ENCODE results near the gene AMMECR1L. TPM values are rescaled to one million over a fixed set of nuclear protein-coding genes. Genes with fewer than 3 reads are reported as not detected.

AMMECR1L gene
- total RNA-seq, 1 experiment from 2014 or later = 19.1 TPM

GRCh38 chr2:127917916-127918315 lies 32.2 kb upstream of the AMMECR1L start:
- Histone ChIP-seq H3K9me2 (ENCODE audit: insufficient read depth) (no peaks in the 10 kb centered on the region), H3K4me3 (replicated peaks in 1 of 2; ENCODE audit: low read depth in 1 of 2, low read length in 2 of 2) (no peak overlapping the region), H4K20me1 (ENCODE audit: insufficient read depth) (no peaks in the 10 kb centered on the region), H3K9me3 (ENCODE audit: control insufficient read depth in 1 of 2, insufficient read depth in 1 of 2, low read depth in 1 of 2, low read length in 2 of 2) (no peaks in the 10 kb centered on the region), H3K9ac (ENCODE audit: low read length) (no peak overlapping the region), H3K4me1 (ENCODE audit: control insufficient read depth in 1 of 2, insufficient read depth in 2 of 2, low read length in 2 of 2) (no peaks in the 10 kb centered on the region), H3K4me2 (ENCODE audit: low read length) (no peak overlapping the region), H3K79me2 (ENCODE audit: insufficient read depth, low read length) (no peaks in the 10 kb centered on the region), H3K36me3 (ENCODE audit: control insufficient read depth in 1 of 2, insufficient read depth in 2 of 2, low read length in 2 of 2) (no peaks in the 10 kb centered on the region), H3K27ac (ENCODE audit: low read depth, low read length) (no peak overlapping the region), H2AFZ (ENCODE audit: low read depth, low read length, poor library complexity, severe bottlenecking) (no peak overlapping the region), H3K27me3 (ENCODE audit: insufficient read depth, low read length) (no peaks in the 10 kb centered on the region)
- TF ChIP-seq SRF (IDR thresholded peaks at IDR 0.05; ENCODE audit: low read depth) (no peak), POLR2AphosphoS5 (IDR thresholded peaks at IDR 0.05; ENCODE audit: low read depth, low read length) (no peak), EGR1 (IDR thresholded peaks at IDR 0.05; ENCODE audit: low read depth) (no peak), ATF3 (IDR thresholded peaks at IDR 0.05) (no peak), CEBPB (IDR thresholded peaks at IDR 0.05; ENCODE audit: low read depth) (no peak), SIN3A (IDR thresholded peaks at IDR 0.05; ENCODE audit: low read depth) (no peak), ZNF274 (IDR thresholded peaks at IDR 0.05; ENCODE audit: low read depth, low read length) (no peak), EZH2 (IDR thresholded peaks at IDR 0.05) (no peak), POLR2A (IDR thresholded peaks at IDR 0.05; ENCODE audit: borderline replicate concordance, extremely low read depth, insufficient read depth, insufficient read length) (no peak), FOSL1 (IDR thresholded peaks at IDR 0.05; ENCODE audit: low read depth) (no peak), CBX3 (IDR thresholded peaks at IDR 0.05; ENCODE audit: low read depth) (no peak)
- TF ChIP-seq, protein P1, sequence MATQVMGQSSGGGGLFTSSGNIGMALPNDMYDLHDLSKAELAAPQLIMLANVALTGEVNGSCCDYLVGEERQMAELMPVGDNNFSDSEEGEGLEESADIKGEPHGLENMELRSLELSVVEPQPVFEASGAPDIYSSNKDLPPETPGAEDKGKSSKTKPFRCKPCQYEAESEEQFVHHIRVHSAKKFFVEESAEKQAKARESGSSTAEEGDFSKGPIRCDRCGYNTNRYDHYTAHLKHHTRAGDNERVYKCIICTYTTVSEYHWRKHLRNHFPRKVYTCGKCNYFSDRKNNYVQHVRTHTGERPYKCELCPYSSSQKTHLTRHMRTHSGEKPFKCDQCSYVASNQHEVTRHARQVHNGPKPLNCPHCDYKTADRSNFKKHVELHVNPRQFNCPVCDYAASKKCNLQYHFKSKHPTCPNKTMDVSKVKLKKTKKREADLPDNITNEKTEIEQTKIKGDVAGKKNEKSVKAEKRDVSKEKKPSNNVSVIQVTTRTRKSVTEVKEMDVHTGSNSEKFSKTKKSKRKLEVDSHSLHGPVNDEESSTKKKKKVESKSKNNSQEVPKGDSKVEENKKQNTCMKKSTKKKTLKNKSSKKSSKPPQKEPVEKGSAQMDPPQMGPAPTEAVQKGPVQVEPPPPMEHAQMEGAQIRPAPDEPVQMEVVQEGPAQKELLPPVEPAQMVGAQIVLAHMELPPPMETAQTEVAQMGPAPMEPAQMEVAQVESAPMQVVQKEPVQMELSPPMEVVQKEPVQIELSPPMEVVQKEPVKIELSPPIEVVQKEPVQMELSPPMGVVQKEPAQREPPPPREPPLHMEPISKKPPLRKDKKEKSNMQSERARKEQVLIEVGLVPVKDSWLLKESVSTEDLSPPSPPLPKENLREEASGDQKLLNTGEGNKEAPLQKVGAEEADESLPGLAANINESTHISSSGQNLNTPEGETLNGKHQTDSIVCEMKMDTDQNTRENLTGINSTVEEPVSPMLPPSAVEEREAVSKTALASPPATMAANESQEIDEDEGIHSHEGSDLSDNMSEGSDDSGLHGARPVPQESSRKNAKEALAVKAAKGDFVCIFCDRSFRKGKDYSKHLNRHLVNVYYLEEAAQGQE (IDR thresholded peaks at IDR 0.05; ENCODE audit: low read depth) = no peak
- no TSS peak for BruUV-seq (replicated peaks)
- ChIA-PET RAD21 (ENCODE audit: low non-redundant PET in 1 of 2, low total read pairs in 2 of 2, uncharacterized antibody in 2 of 2, unreplicated experiment in 2 of 2) (no interaction called here), POLR2A (no interaction called here), CTCF (no interaction called here)
- ATAC-seq (no peak), DNase-seq (ENCODE audit: low read depth, low spot score) (no peak)
- intact Hi-C loops (cut with micrococcal nuclease) = no loop called here

Measured in HCT116 (cell line).